HG03064 (cell line): ENCODE measurements around the gene AKNAD1.
"Not testable (repeated sequence)": the region's sequence is repeated elsewhere in the genome, so short reads cannot be mapped to it uniquely, and the experiment has no call there.

Experiments
- ATAC-seq: cut with Tn5 transposase; IDR thresholded peaks from one replicate; pipeline ENCODE4 v1.9.1; 2021; ENCODE audit warnings: low read depth; ENCODE audit not compliant: unreplicated experiment

Gene AKNAD1, protein sequence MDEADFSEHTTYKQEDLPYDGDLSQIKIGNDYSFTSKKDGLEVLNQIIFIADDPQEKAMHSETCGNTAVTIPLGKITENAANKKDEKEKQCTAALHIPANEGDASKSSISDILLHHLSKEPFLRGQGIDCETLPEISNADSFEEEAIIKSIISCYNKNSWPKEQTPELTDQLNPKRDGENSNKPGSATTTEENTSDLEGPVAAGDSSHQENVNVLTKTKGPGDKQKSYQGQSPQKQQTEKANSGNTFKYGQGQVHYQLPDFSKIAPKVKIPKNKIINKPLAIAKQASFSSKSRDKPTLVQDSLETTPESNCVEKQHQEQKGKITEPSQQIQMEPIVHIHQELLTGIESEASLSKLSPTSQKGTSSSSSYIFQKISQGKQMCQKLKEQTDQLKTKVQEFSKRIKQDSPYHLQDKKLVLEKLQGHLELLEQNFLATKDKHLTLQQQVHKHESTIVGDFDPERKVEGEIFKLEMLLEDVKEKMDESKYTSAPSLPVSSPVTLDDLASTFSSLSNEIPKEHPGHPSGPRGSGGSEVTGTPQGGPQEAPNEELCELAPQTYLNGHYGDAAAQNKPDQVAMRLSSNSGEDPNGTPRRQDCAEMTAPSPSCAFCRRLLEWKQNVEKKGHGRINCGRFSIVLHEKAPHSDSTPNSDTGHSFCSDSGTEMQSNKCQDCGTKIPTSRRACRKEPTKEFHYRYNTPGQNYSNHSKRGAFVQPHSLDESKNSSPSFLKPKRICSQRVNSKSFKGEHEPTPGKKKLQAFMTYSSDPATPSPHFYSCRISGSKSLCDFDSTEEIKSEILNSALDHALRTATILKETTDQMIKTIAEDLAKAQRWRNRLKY

DNA sequence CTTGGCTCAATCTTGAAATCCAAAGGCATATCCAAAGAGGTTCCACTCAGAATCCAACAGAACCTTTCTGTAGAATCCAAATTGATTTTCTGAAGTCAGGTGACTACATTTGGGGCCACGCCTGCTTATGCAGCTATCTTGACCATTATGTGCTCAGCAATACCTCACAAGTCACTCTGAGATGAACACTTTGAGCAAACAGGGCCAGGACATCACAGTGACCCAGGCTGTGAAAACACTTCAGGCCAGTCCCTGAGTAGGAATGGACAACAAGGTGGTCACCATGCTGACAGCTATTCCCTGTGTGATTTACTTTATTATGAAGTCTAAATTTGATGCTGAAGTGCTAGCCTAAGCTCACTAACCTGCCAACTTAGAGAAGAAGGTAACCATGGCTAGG is at the start of gene AKNAD1:
Gene AKNAD1, minus strand, starts transcription at position 101 of the 400 bp plus-strand sequence. CDS start 4,430 bp downstream, outside the sequence.
- ATAC-seq = no peak

GRCh38 chr1:108901106-108901505 is 44.2 kb upstream of the AKNAD1 start:
- ATAC-seq = no peak

GRCh38 chr1:108897865-108898720 is 41.2 kb upstream of the AKNAD1 start:
- no peak for ATAC-seq

DNA sequence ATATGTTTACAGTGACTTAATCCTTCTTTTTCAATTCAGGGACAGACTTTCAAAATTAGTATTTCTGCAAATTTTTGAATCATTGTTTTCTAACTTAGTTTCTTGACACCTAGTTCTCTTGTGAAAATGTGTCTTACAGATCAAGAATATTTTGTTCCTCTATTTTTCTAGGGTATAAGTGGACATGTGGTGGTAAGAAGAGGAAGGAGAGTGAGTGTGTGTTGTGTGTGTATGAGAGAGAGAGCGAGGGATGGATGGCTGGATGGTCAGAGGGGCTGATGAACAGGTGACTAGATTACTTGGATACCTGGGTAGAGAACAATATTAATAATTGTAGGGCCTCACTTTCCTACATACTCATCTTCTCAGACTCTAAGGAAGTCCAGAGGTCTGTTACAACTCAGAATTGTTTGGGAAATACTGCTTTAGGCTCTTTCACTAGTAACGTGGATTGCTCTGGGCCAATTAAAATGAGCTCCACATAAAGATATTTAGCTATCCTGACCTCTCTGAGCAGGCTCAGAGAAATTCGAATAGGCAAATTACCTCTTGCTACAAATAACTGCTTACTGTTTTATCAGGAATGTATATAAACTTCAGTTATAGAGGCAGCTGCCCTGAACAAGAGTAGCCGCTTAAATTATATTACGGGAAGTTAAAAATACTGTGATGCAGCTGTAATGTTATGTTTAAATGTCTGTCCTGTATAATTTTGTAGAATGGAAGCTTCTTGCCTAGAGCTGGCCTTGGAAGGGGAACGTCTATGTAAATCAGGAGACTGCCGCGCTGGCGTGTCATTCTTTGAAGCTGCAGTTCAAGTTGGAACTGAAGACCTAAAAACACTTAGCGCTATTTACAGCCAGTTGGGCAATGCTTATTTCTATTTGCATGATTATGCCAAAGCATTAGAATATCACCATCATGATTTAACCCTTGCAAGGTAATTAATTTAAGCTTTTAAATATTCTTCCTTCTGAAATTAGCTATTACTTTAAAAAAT is 39.6 kb upstream of the AKNAD1 start:
- ATAC-seq = no peak

GRCh38 chr1:108893141-108893530 is 36.2 kb upstream of the AKNAD1 start:
- ATAC-seq = no peak

GRCh38 chr1:108892356-108893140 is 35.7 kb upstream of the AKNAD1 start:
- no peak for ATAC-seq

GRCh38 chr1:108889706-108890384 is 33.0 kb upstream of the AKNAD1 start:
- ATAC-seq = no peak

- not testable (repeated sequence) for ATAC-seq
These were observed 32.2 kb upstream of the AKNAD1 start for GRCh38 chr1:108889006-108889645.

DNA sequence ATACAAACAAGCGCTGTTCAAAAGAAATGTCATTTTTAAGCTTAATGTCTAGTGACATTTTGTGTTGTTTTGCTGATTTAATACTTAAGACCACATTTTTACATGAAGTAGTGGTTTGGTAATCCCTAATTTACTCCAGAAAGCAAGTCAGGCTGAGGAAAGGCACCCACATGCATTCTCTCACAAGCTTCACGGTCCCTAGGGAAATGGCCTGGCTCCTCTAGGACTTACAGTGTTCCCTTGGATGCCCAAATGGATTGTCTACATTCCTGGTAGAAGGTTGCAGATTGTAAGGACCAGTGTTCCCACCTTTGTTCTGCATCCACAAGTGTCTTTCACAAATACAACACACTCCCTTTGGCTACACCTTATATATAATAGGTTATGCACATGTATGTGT is 29.4 kb upstream of the AKNAD1 start:
- ATAC-seq = no peak

DNA sequence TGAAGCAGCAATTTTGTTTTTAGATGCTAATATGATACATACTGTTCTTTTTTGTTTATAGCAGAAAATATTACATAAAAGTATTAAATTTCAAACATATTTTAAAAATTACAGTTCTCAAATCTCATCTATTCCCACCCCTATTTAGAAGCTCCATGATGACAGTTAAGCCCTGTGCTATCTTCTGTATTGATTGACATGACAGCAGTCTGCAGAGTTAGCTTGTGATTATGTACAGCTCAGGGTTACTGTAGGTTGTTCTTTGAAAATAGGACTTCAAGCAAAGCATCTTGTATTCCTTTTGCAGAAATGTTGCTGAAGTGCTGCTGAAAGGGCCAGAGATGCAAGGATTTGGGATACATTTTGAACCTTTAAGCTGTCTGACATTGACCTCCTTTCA is 28.1 kb upstream of the AKNAD1 start:
- no peak for ATAC-seq

DNA sequence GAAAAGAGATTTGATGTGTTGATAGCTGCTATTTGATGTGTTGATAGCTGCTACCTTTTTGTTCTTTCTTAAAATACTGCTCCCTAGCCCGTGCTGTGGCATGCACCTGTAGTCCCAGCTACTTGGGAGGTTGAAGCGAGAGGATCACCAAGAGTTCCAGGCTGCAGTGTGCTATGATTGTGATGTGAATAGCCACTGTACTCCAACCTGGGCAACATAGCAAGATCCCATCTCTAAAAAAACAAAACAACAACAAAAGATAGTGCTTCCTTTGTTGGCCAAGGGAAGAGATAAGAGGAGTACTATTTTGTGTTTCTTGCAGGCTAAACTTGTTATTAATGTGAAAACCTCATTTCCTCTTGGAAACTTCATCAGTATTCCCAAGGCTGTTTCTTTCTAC is 25.9 kb upstream of the AKNAD1 start:
- no peak for ATAC-seq

GRCh38 chr1:108881369-108881768 is 24.5 kb upstream of the AKNAD1 start:
- ATAC-seq = no peak

- ATAC-seq = no peak
These were observed 24.0 kb upstream of the AKNAD1 start for GRCh38 chr1:108880850-108881249.

- no peak for ATAC-seq
These were observed 21.8 kb upstream of the AKNAD1 start for GRCh38 chr1:108878678-108879077.

- no peak for ATAC-seq
These were observed 21.2 kb upstream of the AKNAD1 start for GRCh38 chr1:108878160-108878469.

DNA sequence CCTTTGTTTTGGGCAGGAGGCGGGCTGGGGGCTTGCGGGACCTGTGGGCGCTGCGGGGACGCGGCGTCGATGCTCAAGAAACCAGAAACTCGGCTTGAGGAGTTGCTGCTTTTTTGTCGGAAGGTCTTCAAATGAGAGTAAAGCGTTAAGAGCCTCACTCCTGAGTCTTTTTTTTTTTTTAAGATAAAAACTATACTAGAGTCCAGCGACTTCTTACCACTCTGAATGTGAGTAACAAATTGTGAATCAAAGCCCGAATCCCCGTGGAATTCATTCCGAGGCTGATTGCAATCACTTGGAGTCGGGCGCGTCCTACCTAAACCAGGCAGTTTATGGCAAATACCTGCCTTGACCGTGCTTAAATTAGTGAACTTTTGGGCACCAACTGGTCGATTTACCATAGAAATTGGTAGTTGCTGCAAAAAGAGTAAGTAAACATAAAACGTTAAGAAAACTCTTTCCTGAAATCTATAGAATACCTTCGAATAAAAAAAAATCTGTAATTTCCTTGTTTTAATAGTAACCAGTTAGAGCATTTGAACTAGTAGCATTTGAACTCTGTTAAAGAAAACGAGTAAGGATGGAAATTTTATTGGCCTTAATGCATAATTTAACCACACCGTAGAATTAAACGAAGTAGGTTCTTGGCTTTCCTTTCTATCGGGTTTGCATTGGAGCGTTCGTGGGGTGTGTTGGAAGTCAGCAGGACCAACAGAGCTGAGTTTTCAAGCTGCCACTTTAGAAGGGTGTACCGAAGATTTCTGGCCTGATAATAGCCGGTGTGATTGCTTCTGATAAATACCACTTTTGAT is 20.7 kb upstream of the AKNAD1 start:
- peak; percentile 11 for ATAC-seq

DNA sequence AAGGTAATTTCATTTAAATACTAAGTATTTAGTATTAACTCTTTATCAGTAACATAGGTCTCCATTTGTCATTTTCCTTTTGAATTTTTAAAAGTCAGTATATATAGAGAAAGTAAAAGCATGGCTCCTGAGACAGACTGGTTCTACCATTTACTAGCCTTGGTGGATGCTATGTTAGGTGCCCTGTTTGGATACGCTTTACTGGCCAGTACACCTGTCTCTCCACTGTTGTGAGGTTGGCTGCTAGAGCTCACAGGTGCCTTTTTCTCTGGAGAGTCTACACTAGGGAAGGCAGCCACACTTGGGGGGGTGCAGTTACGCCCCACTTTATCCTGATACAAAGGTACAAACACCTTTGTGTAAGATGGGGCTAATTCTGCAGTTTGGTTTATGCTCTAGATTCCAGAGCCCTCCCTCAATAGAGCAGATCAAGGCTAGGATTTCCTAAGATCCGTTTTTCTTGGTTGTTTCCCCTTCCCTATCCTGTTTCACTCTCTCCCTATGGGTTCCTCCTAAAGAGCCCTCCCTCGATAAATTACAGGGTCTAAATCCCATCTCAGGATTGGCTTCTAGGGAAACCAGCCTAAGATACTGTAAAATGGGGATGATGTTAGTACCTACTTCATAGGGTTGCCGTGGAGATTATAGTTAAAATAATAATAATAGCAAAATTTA is 14.3 kb upstream of the AKNAD1 start:
- ATAC-seq = no peak
